GM18909 (cell line): ENCODE results near the gene RALGPS1.

Experiments used
- ATAC-seq: cut with Tn5 transposase; IDR thresholded peaks from one replicate; pipeline ENCODE4 v1.9.1; 2021; ENCODE audit warnings: mild to moderate bottlenecking; ENCODE audit not compliant: unreplicated experiment, poor library complexity

RALGPS1 gene

DNA sequence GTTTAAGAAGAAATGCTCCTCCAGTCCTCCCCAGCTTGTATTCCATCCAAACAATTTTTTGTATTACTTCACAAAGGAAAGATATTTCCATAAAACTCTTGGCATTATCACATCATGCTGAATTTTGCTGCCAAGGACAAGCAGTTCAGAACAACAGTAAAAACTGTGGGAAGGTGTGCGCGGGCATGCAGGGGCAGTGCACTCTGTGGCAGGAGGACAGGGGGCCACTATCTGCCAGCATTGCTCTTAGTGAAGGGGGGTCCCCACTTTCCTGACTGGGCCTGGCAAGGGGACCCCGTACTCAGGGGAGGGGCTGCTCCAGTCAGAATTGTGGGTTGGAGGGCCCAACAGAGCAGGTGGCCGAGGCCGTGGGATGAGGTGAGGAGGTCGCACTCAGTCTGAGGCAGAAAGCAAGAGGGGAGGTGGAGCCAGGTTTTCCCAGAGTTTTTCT is 175.1 kb downstream of the RALGPS1 start:
- ATAC-seq = no peak

DNA sequence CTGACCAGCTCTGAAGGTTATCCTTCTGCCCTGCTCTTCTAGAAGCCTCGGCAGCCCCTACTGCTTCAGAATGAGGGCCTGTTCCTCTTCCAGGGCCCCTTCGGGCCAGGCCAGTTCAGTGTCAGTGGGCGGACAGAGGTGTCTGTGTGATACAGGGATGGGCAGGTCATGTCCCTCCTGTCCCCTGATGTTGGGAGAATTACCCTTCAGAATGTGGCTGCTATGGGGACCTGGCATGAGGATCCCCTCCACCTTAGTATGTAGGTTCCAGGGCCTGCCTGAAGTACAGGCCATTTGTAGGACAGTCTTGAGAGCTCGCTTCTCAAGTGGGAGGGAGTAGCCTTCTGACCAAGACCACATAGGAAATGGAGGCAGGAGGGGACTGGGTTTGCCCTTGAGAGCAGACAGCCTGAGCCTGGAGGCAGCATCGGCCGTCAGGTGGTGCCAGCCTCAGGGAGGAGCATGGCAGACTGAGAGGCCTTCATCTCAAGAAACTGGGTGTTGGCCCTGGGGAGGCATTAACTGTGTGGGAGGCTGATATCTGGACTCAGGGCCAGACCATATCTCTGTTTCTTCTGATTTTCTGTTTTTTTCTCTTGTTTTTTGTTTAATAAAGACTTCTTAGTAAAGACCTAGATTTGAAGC is 175.9 kb downstream of the RALGPS1 start:
- ATAC-seq = no peak

DNA sequence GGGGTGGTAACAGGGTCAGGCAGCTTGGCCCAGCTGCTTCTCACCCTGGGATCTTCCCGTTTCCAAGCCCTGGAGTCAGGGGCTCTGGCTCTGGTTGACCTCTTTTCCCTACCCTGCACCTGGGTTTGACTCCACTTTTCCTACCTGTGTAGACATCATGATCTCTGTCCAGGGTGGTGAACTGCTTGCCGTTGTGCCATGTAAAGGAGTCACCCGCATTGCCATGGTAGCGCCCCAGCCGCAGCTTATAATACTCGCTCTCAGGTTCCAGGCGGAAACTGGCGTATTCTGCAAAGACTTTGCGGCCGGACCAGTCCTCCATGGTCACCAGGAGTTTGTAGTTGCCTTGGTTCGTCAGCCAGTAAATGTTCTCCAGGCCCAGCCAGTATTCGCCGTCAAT is 176.9 kb downstream of the RALGPS1 start:
- no peak for ATAC-seq

DNA sequence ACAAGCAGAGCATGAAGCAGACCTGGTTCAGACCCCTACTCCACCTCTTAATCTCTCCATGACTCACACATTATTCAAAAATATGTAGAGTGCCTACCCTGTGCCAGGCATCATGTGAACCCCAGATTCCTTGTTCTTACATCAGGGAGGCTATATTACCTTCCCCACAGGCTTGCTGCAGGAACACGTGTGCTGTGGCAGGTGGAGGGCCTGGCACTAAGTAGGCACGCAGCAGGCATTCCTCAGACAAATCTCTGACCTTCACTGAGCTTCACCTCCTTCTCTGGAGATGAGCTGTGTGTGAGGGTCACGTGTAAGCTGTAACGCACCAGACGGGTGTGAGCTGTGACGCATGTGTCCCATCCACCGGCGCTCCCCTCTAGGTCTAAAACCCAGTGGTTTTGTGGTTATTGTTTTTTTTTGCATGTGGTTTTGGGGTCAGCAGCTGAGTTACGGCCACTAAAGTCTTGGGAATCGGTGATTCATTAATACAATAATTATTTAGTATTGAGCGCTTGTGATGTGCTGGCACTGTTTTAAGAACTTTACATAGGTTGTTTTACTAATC is 177.5 kb downstream of the RALGPS1 start:
- ATAC-seq = no peak

DNA sequence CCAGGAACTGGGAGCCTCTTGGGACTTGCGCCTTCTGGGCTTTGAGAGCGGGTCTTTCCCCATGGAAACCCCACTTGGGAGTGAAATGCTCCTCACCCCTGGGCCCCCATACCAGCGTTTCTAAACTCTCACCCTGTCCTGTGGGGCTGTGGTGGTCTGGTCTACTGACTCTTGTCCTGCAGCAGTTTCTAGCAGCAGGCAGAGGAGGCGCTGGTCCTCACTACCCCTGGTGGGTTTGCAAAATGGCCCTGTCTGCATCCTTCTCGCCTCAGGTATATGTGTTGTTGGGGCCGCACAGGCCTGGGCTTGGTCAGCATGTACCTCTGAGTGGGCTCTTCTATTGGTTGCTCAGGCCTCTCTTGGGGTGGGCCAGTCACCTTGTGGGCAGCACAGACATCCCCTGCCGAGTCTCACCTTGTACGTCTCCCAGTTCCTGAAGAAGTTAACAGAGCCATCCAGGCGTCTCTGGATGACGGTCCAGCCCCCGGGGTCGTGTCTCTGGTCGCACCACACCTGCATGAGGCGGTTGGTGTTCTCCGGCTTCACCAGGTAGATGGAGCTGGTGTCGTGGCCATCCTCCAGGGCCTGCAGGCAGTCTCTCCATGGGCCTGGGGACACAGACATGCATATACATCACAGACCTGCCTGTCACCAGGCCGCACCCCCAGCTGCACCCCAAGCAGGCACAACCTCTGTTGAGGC is 178.9 kb downstream of the RALGPS1 start:
- no peak for ATAC-seq

DNA sequence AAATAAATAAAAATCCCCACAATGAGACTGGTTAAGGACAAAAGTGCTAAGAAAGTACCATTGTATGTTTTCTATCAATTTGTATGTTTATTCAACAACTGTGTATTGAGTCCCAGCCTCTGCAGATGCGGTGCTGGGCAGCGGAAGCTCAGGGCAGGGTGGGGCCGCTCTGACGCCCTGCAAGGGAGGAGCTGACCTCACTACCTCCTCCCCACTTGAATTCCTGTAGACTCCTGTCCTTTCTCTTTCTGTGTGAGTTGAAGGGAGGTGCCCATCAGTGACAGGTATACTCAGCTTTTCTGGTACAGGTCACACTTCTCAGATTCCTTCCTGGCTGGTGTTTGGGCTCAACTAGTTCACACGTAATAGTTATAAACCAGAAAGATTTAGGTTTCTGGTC is 180.8 kb downstream of the RALGPS1 start:
- no peak for ATAC-seq

DNA sequence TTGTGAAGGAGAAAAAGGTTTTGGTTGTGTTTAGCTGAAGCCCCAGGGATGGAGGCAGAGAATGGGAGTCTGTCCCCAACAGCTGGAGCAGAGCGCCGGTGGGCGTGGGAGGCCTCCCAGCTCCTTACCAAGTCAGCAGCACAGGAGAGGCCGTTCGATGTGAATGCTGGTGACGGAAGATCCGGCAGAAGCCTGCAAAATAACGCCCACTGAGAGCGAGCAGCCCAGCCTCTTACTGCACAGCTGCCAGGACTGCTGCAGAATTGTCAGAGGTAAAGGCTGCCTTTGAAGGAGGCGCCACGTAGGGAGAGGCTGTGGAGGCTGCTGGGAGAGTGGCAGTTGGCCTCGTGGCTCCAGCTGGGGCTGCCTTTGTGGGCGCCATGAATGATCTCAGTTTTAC is 181.6 kb downstream of the RALGPS1 start:
- ATAC-seq = no peak

DNA sequence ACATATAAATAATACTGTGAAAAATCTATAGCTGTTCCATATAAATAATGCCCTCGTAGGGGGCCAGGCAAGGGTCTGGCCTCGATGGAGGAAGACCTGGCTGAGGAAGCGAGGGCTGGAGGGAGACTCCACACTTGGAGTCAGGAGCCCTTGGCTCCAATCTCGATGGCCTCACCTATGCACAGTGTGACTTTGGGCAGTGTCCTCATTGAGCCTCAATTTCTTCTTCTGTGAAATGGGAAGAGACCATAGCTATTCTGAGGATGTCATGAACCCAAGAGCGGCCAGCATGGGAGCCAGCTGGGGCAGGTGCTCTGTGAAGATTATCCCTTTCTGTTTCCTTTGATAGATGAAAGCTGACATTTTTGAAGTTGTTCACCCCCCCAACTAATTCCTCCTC is 183.1 kb downstream of the RALGPS1 start:
- ATAC-seq = no peak

DNA sequence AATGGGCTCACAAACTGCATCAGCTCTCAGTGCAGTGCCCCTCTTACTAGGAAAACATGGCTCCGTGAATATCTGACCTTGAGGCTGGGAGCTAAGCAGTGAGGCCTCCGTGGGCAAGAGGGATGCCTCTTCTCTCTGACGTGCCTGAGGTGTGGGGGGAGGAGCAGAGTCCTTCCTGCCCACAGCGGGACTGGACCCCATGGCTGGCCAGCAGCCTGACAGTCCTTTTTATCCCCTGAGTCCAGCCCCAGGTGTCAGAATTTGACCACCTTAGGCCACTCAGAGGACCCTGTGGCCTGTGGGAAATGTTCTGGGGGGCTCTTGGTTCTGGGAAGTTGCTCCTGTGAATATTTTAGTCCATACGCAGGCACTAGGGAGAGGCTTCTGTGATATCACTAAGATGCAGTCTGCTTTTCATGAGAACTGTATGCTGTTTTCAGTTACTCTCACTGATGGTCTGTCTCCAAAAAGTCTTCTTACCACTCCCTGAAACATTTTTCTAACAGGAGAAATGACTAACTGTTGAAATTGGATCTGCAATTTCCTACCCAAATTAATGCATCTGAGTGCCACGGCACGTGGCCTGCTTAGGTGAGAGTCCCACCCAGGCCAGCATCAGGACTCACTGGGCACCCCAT is 184.5 kb downstream of the RALGPS1 start:
- no peak for ATAC-seq

DNA sequence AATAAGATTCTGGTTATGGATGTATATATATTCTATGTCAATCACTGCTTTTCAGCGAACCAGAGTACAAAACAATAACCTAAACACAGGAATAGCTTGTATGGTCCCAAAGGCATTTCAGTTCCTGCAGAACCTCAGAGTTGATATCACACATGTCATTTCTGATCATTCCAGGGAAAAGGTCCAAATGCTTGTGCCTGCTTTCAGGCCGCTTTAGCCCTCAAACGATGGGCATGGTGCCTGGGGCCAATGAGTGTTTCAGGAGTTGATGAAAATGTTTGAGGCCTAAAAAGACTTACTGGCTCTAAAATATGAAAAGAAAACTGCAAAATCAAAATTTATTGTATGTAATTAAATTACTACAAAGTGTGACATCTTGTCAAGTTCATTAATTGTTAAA is 185.1 kb downstream of the RALGPS1 start:
- ATAC-seq = no peak

DNA sequence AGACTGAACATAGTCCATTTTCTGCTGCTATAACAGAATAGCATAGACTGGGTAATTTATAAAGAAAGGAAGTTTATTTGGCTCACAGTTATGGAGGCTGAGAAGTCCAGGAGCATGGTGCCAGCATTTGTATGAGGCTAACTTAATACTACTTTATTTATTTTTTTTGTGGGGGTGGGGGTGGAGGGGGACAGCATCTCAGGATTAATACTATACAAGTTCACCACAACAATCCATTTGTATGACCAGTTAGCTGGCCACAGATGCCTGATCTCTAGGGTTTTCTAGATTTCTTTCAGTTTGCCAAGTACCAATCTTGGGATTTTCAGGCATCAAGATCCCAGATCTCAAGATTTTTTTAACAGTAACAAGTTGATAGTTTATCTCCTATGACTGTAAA is 187.6 kb downstream of the RALGPS1 start:
- no peak for ATAC-seq

DNA sequence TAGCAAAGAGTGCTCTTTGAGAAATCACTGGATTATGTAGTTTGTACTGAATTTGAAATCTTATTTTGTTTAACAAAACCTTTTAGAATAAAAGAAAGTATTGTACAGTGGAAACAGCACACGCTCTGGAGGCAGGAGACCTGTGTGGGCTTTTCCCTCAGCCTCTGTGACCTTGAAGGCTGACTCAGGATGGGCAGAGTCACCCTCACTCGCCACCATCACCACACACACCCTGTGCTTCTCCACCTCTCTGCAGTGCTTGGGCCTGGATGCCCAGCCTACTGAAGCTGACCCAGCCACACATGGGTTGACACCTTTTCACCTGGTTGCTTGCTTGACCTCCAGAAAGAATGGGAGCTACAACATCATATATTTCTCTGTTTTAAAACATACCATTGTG is 188.2 kb downstream of the RALGPS1 start:
- ATAC-seq = no peak

DNA sequence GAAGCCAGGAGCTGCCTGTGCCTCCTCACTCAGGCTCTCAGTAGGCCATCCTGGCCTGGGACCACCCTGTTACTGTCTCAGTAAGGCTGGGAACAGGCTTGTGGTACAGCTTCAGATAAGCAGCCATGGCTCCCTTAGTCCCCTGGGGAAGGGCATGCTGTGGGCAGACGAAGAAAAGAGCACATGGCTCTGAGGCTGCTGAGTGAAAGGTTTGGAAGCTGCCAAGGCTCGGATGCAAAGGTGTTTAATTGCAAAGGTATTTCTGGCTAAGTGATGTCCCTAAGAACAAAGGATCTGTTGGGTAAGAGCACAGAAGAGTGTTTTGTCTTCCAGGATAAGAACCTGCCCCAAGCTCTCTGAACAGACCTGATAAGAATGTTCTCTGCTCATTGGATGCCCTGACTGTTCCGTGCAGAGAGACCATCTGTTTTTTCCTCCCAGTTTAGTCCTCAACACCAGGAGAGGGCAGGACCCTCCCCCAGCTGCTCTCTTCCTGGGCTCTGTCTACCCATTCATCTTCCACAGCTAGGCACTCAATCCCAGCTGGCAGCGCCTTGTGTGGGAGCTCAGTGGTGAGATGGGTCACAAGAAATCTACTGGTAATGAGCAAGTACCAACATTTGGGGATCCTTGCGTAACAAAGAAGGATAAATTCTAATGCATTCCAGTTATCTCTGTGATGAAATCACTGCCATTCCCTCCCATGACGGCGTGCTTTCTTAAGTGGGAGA is 190.2 kb downstream of the RALGPS1 start:
- ATAC-seq = no peak

DNA sequence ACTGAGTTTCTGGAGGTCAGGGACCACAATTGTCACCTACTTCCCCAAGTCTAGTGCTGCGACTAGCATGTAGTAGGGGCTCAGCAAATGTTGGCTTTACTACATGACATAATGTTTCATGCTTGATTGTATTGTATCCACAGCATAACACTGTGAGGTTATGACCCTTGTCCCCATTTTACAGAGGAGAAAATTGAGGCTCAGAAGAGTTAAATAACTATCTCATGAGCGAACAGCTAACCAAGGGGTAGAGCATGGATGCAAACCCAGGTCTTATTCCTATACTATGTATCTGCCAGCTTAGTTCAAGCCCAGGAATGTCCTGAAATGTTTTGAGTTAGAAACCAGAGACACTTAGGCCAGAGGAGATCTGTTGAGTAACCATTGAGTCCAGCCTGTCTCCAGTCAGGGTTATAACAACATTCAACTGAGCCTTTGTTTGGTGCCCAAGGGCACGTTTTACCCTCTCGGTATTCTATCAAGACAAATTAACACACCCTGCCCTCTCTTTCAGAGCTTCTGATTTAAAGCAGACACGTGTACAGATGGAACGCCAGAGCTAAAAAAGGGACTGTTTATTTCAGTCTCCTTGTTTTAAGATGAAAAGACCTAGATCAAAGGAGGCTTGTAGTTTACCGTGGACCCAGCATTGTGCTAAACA is 191.4 kb downstream of the RALGPS1 start:
- ATAC-seq = no peak

DNA sequence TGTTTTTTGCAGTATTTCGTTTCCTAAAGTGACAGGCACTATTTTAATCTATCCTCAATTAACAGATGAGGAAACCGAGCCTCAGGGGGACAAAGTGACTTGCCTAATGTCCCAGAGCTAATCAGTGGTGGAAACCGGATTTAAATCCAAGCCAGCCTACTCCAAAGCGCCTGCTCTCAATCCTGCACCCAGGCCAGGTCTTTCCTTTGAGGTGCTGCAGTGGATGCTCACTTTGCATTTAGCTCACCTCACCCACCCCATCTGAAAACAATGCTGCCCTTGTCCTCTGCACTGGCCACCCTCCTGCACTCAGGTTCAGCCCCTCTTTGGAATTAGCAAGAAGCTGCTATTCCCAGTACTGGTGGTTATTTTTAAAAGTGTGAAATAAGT is 191.9 kb downstream of the RALGPS1 start:
- ATAC-seq = no peak

DNA sequence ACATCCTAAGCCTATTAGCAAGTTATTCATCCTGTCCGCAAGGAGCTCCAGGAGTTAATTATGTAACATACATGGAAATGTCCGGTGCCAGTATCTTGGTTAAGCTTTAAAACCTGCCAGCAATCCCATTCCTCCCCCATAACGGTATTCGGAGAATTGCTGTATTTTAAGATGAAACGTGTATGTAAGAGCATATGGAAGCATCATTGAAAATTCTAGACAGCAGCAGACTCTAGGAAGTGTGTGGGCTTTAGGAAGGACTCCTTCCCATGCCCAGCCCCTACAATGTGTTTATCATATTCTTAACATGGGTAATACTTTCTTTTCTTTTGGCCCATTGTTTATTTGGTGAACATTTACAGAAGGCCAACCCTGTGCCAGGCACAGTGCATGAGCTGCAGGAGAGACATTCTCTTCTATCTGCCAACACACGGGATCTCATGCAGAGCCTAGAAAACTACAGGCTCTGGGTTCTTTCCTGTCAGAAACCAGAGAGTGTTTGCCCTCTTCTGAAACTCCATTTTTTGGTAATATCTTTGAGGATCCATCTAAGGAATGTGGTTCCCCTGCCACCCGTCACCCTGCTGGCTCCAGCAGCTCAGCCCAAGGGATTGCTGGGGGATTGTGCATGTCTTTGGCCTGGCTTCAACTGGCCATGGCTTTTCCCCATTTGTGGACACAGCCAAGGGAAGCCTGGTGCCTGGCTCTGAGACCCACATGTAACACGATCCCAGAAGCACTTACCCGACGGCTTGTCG is 192.8 kb downstream of the RALGPS1 start:
- no peak for ATAC-seq

DNA sequence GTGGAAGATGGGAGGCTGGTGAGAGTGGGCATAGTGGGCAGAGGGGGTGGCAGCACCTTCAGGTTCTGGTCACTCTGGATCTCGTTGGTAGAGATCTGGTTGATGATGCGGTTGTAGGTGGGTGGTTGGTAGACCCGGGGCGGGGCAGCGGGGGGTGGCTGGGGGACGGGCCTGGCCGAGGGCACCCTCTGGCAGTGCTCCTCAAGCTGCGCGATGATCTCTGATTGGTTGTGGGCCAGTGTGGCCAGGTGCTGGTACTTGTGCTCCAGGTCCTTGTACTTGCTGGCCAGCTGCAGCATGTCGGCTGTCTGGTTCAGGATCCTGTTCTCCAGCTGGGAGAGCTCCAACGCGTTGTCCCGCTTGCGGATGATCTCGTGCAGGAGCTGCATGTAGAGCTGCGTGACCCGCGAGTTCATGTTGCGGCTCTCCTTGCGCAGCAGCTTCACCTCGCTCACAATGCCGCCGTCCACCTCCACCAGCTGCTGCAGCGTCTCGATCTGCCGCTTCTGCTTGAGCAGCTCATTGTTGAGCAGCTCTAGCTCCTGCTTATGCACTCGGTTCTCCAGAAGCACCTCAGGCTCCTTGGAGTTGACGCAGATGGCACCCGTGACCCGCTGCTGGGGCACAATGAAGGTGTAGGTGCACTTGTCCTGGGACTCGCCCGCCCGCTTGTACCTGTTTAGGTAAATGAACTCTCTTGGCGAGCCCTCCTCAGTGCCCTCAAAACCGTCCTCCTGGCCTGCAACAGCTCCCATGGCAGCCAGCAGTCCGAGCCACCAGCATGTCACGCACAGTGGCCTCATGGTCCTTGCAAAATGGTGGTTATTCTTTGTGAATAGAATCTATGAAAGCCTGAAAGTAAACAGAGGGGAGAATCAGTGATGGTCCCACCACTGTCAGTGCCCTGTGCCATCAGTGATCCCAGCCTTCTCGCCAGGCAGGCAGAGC is 193.6 kb downstream of the RALGPS1 start:
- ATAC-seq = no peak

DNA sequence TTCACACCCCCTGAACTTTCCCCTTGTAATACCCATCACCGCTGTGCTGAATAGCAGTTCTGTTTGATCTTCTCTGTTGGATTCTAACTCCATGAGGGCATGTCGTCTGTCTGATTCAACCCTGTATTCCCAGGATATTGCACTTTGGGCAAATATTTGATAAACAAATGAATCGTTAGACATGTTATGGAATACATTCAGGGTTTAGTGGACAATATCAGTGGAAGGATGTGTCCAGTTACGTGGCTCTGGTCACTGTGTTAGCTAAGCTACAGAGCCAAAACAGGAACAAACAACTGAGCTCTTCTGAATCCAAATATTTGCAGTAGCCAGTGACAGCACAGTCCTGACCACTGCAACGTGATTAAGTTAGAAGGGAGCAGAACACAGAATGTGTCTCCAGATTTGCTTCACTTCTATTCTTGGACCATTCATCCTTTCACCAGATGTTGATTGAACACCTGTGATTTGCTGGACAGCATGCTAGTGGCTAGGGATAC is 194.7 kb downstream of the RALGPS1 start:
- no peak for ATAC-seq
